Non-pigmented ciliary epithelial cell (primary cell): Measurements from ENCODE around the gene MDM1.

Experiments
- DNase-seq: peaks from one replicate; pipeline ENCODE4 v3.0.0-alpha.2; 2010; ENCODE audit warnings: low read depth

Gene MDM1, protein sequence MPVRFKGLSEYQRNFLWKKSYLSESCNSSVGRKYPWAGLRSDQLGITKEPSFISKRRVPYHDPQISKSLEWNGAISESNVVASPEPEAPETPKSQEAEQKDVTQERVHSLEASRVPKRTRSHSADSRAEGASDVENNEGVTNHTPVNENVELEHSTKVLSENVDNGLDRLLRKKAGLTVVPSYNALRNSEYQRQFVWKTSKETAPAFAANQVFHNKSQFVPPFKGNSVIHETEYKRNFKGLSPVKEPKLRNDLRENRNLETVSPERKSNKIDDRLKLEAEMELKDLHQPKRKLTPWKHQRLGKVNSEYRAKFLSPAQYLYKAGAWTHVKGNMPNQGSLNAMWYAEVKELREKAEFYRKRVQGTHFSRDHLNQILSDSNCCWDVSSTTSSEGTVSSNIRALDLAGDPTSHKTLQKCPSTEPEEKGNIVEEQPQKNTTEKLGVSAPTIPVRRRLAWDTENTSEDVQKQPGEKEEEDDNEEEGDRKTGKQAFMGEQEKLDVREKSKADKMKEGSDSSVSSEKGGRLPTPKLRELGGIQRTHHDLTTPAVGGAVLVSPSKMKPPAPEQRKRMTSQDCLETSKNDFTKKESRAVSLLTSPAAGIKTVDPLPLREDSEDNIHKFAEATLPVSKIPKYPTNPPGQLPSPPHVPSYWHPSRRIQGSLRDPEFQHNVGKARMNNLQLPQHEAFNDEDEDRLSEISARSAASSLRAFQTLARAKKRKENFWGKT

DNA sequence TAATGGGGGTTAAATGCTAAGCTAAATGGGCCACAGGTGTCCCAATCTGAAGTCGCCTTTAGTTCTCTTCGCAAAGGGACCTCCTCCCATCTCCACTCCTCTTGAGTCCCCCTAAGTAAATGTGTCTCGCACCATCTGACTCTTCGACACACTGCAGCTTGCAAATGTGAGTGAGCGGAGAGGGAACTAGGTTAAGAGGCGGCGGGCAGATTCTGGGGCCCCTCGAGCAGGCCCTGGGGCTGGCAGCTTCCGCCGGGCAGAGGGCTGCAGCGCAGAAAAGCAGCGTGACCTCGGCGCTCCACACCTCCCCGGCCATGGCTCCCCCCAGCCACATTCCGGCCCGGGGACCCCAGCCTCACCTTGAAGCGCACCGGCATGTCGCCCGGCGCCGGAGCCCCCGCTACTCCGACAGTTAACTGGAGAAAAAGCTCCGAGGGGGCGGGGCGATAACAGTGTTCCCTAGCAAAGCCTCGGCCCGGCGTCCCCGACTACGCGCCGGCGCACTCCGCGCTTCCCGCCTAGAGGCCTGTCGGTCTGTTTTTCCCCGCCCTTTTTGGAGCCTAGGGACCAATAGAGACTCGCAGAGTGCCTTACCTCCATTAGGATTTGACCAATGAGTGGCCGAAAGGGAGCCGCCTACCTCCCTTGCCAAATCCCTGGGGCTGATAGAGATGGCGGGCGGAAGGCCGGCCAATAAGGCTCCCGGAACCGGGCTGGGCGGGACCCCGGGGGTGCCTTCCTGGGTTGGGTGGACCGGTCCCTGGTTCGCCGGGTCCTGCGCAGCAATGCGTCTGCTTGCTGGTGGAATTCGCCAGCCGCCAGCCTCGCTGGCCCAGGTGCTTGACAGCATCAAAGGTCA lies at the start of gene MDM1:
MDM1 (minus strand) TSS at position 494 of the 859 bp plus-strand sequence; CDS start at position 377, 117 bp downstream.
- DNase-seq = peak; percentile 93

DNA sequence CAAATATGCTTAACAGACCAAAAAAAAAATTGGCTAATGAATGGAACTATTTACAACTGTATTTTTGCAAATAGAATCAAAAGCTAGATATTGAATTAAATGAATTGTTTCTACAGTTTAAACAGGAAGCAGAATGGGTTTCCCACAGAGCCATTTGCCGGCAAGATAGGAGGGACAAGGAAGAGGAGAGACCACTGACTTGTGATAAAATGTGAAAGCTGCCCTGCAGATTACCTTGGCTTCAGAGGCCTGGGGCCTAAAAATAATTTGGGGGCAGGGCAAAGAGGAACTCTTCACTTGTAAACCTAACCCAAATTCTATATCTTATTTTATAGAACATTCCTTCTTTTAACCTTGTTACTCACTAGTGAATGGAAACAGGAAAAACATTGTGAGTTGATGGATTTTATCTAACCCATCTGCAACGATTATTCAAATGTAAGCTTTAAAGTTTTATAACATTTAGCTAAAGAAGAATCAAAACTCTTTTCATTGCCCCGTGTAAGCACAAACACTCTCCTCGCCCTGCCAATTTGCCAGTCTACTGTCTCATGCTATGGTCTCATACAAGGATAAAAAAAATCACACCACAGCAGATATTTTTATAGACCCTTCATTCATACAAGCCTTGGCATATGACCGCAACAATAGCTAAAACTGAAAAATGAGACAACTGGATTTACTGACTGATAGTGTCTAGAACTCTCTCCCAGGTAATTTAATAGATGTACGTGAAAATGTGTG lies 49.5 kb upstream of the MDM1 start:
- no peak for DNase-seq

DNA sequence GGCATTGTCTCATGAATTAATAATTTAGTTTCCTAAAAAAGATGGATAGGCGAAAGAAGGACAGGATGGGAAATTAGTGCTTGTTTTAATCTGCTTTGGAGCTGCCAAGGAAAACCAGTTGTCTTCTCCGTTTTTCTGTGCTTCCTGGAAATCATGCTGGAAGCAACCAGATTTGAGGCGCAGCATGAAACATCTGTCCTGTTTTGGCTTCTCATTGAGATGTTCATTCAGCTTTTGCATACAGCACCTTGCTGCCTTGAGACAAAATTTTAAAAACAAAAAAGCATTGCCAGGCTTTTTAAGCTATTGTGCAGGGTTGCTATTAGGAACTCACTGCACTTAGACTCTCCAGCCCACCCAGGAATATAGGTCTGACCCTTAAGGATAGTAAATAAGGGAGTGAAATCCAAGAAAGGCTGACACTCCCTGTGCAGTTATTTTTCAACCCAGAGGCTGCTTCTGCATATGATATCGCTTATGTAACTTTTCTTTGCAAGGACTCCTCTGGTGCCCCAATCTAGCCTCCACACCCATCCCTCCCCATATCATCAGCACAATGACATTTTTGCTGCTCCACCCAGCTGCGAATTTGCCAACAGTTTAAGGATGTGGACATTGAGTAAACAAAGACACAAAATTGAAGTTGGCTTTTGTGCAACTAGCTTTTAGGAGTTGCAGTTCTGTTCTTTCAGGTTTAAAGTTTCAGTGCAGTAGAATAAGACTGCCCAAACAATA lies 46.9 kb upstream of the MDM1 start:
- no peak for DNase-seq

DNA sequence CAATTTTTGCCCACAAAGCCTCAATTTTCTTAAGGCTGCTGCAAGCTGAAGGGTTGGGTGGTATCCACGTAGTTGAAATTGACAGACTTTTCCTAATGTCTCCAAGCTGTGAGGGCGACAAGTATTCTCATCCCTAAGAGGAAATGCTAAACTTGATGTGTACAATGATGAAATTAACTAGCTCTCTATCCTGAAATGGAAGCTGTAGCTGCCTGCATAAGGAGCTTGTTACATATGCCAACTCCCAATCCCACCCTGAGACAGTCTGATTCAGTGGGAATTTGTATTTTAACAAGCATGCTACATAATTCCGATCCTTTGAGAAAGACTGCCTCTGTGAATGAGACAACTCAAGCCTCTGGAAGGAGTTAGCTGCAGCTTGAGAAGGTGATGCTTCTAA lies 45.7 kb upstream of the MDM1 start:
- DNase-seq = no peak

DNA sequence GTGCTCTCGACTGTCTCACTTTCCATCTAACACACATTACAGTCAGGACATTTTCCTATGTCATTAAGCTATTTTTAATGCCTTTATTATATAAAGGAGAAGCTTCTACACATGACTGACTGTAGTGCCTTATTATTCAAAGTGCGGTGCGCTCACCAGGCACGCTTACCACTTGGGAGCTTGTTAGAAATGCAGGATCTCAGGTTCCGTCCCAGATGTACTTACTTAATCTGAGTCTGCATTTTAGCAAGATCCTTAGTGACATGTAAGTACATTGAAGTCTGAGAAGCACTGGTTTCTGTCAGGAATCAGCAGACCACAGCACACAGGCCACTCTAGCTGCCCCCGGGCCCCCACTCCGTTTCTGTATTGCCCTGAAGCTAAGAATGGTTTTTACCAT lies 44.7 kb upstream of the MDM1 start:
- no peak for DNase-seq

DNA sequence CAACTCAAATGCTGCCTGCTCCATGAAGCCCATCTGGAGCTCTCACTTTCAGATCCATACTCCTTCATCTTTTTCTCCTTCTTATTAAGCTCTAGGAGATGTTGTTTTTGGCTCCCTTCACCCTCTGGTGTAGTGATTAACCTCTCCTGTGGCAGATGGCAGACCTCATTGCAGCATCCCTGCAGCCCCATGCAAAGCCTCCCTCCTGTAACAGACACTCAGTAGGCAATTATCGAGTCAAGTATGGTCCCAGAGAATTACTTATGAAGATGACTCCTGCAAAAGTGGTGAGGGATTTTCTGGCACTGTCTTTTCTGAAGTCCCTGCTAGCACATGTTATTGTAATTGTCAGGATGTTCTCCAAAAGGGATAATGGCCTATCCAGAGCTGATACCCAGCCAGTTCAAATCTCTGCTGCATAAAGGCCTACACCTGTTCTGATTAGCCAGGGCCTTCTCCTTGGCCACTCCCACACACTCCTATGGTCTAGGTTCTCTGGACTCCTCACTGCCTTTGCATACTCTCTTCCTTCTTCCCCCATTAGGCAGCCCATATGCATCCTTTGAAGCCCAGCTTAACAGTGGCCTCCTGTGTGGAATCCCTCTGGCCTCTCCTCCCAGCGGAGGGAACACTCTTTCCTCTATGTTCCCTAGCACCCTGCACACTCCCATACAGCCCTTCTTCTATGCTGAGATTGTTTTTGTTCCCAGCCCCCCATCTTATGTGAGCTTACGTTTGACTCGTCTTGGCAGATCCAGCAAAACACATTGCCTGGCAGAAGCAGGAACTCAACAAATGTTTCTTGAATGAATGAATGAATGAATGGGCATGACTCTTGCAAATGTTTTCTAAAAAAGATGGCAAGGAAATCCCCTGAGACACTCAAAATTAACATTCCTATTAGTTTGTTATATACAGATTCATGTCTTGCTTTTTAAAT lies 43.9 kb upstream of the MDM1 start:
- DNase-seq = no peak

DNA sequence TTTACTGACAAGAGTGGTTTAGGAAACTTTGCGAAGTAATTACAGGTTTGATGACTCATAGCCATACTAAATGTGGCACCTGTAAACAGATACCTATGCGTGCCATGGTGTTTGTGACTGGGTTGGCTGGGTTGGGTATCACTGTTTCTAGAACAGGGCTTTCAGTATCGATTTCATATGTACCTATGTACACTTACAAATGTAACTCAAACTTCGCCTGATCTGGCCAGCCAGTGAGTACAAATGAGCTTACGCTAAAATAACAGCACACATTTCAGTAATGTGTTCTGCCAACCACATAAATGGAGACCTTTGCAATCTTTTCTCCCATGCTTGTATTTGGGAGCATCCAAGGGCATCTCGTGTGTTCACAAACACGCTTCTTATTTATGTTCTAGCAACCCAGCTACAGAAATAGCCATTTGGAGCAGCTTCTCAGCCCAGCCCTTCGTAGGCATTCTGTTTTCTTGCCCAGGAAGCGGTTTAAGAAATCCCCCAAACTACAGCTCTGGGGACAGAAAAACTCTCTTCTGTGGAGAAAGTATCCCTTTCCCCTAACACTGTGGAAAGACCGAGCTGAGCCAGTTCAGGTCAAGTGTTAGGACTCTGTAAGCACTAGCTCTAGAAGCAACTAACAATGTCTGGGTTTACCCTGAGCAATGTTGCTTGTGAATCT lies 42.3 kb upstream of the MDM1 start:
- DNase-seq = no peak

DNA sequence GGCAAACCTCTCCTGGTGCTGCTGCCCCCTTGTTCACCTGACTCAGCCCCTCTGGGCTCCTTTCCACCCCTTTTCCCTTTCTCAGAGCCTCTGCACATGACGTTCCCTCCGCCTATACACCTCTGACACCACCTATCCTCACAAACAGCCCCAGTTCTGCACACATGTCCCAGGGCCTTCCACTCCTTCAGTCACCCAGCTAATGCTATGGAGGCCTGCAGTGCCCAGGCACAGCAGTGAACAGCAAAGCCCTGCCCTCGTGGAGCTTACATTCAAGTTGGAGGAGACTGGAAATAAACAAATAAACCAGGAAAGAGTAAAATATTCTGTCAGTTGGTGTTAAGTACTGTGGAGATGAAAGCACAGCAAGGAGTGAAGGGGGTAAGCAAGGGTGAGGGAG lies 38.5 kb upstream of the MDM1 start:
- DNase-seq = no peak

DNA sequence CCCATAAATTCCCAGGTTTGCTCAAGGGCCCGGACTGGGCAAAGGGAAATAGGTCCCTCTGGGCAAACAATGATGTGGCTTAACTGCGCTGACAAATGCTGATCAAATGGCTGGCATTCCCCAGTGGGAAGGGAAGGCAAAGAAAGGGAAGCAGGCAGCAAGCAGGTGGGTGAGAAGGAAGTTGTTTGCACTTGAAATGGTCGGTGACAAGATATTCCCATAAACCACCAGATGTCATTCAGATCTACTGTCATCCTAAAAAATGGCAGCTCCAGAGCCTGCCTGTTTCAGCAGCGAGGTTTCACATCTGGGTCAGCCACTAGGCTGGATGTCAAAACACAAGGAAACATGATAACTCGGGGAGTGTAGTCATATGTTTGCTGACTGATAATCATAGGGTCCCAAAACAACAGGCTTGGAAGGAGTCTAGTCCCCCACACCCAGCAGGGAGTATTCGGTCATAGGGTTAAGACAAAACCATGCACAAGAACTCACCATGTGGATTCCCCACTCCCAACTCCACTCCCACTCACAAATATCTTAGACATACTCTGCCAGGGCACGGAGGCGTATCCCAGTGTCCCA lies 37.9 kb upstream of the MDM1 start:
- DNase-seq = no peak

DNA sequence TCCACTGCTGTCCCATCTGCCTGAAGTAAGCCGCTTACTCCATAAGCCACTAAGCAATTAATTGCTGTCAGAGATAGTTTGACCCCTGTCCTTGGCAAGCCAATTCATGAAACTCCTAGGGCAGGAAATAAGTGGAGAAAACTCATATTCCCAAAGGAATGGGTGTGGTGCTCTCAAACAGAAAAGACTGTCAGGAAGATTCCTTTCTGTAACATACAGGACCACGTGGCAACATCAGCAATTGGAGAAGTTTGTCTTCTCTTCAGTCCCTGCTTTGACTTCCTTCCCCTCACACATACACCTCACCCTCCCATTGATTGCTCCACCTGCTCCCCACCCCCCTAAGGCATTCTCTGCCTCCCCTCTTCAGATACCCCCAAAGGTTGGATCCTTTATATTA lies 36.2 kb upstream of the MDM1 start:
- DNase-seq = no peak

DNA sequence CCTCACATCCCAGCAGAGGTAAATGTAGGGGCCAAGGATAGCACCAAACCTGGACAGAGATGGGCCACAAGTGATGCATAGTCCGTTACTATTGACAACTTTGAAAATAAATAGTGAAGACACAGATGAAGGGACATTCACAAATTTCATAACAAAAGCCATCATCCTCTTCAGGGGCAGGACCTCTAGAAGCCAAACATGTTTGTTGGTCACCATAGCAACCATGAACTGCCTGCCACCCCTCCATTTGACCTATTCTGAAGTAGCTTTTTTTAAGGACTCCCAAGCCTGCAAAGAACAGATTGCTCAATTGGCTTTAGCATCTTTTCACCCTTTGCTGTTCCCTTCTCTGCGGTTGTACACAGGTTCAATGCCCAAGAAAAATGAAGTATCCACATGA lies 35.7 kb upstream of the MDM1 start:
- no peak for DNase-seq

DNA sequence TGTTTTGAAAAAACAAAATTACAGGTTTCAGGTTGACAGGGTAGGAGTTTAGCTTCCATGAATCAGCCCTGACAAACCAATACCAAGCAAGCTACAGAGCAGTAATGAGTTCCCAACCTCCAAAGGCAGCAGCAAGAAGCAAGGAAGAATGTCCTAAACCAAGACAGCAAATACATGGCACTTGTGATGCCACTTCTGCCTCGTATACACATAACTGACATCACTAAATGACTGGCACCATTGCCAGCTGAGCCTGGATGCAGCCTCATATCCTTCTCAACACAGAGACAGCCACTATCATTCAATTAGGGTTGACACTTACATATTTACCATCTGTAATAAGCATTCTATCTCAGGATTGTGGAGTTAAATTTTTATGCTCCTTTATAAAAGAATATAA lies 35.0 kb upstream of the MDM1 start:
- no peak for DNase-seq

DNA sequence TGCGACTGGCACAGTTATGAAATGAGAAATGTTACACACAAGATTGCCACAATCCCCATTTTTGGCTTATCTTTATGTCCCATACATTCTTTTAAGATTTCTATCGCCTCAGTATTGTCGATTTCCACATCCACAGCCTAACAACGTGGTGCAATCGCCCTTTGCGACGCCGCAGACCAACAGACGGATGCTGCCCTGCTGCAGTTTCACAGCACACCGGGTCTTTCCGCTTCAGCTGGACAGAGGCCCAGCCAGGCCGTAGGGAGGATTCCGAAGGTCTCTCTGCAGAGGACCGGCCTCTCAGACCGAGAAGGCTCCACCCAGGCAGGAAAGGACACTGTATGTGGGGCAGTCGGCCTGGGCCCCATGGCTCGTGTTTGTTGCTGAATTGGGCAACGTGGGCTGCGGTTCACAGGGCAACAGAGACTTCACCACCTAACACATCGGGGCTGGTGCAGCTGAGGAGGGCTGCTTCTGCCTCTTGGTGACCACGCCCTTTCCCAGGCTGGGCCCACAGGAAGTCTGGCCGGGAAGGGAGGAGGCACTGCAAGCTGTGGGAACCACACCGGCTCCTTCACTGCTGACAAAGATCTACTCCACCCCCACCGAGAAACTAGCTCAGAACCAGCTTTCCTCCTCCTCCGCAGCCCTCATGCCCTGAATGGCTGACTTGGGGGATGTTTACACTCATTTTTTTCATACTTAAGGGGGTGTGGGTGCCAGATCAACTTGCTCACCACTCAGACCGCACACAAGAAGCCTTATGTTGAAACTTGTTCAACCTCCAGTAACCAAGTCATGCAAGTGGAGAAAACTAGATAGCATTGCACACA lies 32.9 kb upstream of the MDM1 start:
- DNase-seq = peak; percentile 95

DNA sequence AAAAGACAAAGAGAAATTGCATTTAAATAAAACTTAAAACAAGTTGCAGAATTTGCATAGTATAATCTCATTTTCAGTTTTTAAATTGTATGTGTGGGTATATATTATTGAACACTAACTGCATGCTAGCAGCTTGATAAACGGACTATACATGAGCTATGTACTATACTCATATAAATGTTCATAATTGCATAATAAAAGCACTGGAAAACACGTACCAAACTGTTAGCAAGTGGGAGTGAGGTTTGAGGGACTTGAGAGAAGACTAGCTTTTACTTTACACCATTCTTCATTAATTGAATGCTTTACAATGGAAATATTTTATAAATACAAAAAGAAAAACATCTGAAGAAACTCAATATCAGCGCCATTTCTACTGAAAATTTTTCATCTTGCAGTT lies 32.2 kb upstream of the MDM1 start:
- DNase-seq = no peak

DNA sequence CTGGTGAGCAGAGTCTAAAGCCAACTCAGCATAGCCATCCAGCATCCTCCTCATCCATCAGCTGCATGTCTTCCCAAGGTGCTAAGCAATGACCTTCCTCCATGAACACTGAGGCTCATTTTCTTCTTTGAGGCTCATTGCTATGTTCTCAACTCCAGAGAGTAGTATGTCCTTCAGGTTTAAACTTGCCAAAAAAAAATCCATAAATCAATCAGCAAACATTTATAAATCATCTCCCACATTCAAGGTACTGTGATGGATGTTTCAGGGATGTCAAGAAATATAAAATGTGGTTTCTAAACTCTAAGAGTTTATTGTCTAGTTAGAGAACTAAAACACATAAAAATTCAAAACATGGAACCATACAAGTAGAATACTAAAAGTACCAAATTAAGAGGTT lies 29.8 kb upstream of the MDM1 start:
- no peak for DNase-seq

DNA sequence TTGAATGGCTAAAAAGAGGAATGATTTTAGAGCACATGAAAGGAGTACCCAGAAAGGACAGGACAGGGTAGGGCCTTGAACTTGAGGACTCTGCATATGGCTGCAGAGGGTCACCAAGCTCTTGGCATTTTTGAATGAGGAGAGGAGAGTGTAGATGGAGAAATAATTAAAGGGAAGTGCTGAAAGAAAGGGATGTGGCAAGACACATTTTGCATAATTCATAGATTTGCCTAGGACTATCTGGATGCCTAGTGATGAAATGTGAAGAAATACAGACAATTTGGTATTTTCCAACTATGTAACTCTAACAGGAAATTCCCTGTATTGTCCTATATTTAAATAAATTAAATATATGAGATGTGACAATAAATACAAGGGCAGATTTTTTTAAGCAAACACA lies 27.5 kb upstream of the MDM1 start:
- DNase-seq = no peak

DNA sequence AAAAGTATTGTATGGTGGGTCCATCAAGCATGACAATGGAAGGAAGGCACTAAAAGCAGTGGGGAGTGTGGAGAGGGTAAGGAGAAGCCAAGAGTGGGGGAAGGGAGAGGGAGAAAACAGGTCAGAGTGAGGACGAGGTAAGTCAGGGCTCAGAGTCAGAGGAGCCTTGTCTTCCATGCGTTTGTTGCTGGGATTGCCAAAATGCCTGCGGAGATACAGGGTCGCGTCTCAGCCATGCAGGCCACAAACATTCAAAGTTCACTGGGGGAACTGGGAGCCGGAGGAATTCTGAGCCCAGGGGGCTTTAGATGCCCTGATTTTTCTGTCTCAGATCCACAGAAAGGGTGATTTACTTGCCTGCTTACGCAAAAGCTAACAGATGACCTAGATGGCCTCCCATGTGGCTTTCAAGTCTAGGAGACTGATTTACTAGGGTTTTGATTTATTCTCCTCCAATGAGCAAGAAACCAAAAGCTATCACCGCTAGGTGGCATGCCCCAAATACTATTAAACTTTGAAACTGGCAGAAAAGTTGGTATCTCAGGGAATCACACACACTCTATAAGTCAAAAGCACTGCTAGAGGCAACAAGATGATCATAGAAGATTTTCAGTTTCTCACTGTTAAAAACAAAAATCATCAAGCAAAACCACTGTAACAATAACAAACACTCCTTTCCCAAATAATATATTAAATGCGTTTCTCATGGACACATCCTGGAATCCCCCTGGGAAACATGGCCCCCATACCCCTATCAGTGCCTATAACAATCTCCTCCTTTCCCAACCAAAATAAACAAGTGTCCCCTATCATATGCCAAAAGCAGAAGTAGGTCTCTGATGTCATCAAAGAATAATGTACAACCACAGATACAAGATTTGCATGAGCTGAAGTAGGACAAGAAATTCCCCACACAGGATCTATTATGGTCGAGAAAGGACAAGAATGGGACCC lies 26.6 kb upstream of the MDM1 start:
- DNase-seq = peak; percentile 53
